Measurements from ENCODE around the gene MIEF1. TPM values are rescaled to one million over a fixed set of nuclear protein-coding genes. Genes with fewer than 3 reads are reported as not detected.
A peak's percentile ranks its signal among the peaks of the same experiment; 100 is the strongest.

The MIEF1 gene
- total RNA-seq, 1 donor from 2014 or later, result 23.0 TPM

GRCh38 chr22:39457198-39457555 is 44.9 kb upstream of the MIEF1 start:
- Mint-ChIP-seq H3K4me1 (ENCODE audit: low read depth) (peaks cover 28% of the 10 kb centered on the region), H3K36me3 (ENCODE audit: low read depth) (no peaks in the 10 kb centered on the region), H3K27ac (ENCODE audit: unreplicated experiment) (no peak overlapping the region), H3K9me3 (ENCODE audit: low read depth) (no peaks in the 10 kb centered on the region), H3K27me3 (ENCODE audit: low read depth) (no peaks in the 10 kb centered on the region), H3K4me3 (ENCODE audit: unreplicated experiment) (no peak overlapping the region)
- no peak for TF ChIP-seq CTCF (IDR thresholded peaks at IDR 0.05)
- no peak for DNase-seq (ENCODE audit: low spot score)

GRCh38 chr22:39457556-39458443 is 44.3 kb upstream of the MIEF1 start:
- peaks cover 28% of the 10 kb centered on the region for H3K4me1 Mint-ChIP-seq (ENCODE audit: low read depth)

GRCh38 chr22:39458444-39459083 is 43.5 kb upstream of the MIEF1 start:
- Mint-ChIP-seq H3K9me3 (ENCODE audit: low read depth) (no peaks in the 10 kb centered on the region), H3K27ac (ENCODE audit: unreplicated experiment) (no peak overlapping the region), H3K36me3 (ENCODE audit: low read depth) (no peaks in the 10 kb centered on the region), H3K4me1 (ENCODE audit: low read depth) (peaks cover 28% of the 10 kb centered on the region), H3K27me3 (ENCODE audit: low read depth) (no peaks in the 10 kb centered on the region), H3K4me3 (ENCODE audit: unreplicated experiment) (peak overlapping the region; percentile 76)
- TF ChIP-seq CTCF (IDR thresholded peaks at IDR 0.05), result no peak
- no peak for DNase-seq (ENCODE audit: low spot score)

More at GRCh38 chr22:39457556-39458443, 44.3 kb upstream of the MIEF1 start:
- TF ChIP-seq CTCF (IDR thresholded peaks at IDR 0.05), result no peak
- Mint-ChIP-seq H3K4me3 (ENCODE audit: unreplicated experiment) (peak overlapping the region; percentile 76), H3K9me3 (ENCODE audit: low read depth) (no peaks in the 10 kb centered on the region), H3K27me3 (ENCODE audit: low read depth) (no peaks in the 10 kb centered on the region), H3K27ac (ENCODE audit: unreplicated experiment) (no peak overlapping the region), H3K36me3 (ENCODE audit: low read depth) (no peaks in the 10 kb centered on the region)
- DNase-seq (ENCODE audit: low spot score), result no peak

- H3K9me3 Mint-ChIP-seq (ENCODE audit: low read depth), result no peaks in the 10 kb centered on the region
- H3K27ac Mint-ChIP-seq (ENCODE audit: unreplicated experiment), result no peak overlapping the region
- H3K36me3 Mint-ChIP-seq (ENCODE audit: low read depth), result no peaks in the 10 kb centered on the region
- no peaks in the 10 kb centered on the region for H3K27me3 Mint-ChIP-seq (ENCODE audit: low read depth)
- no peak overlapping the region for H3K4me3 Mint-ChIP-seq (ENCODE audit: unreplicated experiment)
- peaks cover 19% of the 10 kb centered on the region for H3K4me1 Mint-ChIP-seq (ENCODE audit: low read depth)
- no peak for TF ChIP-seq CTCF (IDR thresholded peaks at IDR 0.05)
- DNase-seq (ENCODE audit: low spot score), result no peak
Observed at GRCh38 chr22:39459681-39460080, 42.4 kb upstream of the MIEF1 start.

- no peaks in the 10 kb centered on the region for H3K36me3 Mint-ChIP-seq (ENCODE audit: low read depth)
- no peaks in the 10 kb centered on the region for H3K27me3 Mint-ChIP-seq (ENCODE audit: low read depth)
- H3K4me3 Mint-ChIP-seq (ENCODE audit: unreplicated experiment), result no peak overlapping the region
- DNase-seq (ENCODE audit: low spot score), result no peak
- no peaks in the 10 kb centered on the region for H3K9me3 Mint-ChIP-seq (ENCODE audit: low read depth)
- H3K27ac Mint-ChIP-seq (ENCODE audit: unreplicated experiment), result no peak overlapping the region
- peaks cover 17% of the 10 kb centered on the region for H3K4me1 Mint-ChIP-seq (ENCODE audit: low read depth)
- TF ChIP-seq CTCF (IDR thresholded peaks at IDR 0.05), result peak; percentile 31
Observed at GRCh38 chr22:39462443-39463221, 39.5 kb upstream of the MIEF1 start.
